GM19395 (cell line): ENCODE measurements around the gene BFAR.
"Not testable (repeated sequence)": the region's sequence is repeated elsewhere in the genome, so short reads cannot be mapped to it uniquely, and the experiment has no call there.

Experiments used
- ATAC-seq: cut with Tn5 transposase; IDR thresholded peaks from one replicate; pipeline ENCODE4 v1.9.1; 2021; ENCODE audit warnings: mild to moderate bottlenecking, moderate library complexity; ENCODE audit not compliant: unreplicated experiment

BFAR gene

GRCh38 chr16:14632693-14633569 is at the start of gene BFAR:
Gene BFAR (plus strand): TSS chr16:14632951. CDS start chr16:14644347, 11,396 bp downstream.
- peak; percentile 76 for ATAC-seq

- no peak for ATAC-seq
Measured at GRCh38 chr16:14585287-14585686, 47.5 kb upstream of the BFAR start.

- no peak for ATAC-seq
Measured at GRCh38 chr16:14586637-14587305, 46.0 kb upstream of the BFAR start.

GRCh38 chr16:14600164-14600563 is 32.6 kb upstream of the BFAR start:
- no peak for ATAC-seq

GRCh38 chr16:14602443-14602963 is 30.2 kb upstream of the BFAR start:
- no peak for ATAC-seq

GRCh38 chr16:14606102-14606501 is 26.6 kb upstream of the BFAR start:
- no peak for ATAC-seq

GRCh38 chr16:14608111-14608566 is 24.6 kb upstream of the BFAR start:
- ATAC-seq: peak; percentile 57

- no peak for ATAC-seq
Measured at GRCh38 chr16:14608604-14609003, 24.1 kb upstream of the BFAR start.

- no peak for ATAC-seq
Measured at GRCh38 chr16:14609716-14610115, 23.0 kb upstream of the BFAR start.

- no peak for ATAC-seq
Measured at GRCh38 chr16:14611660-14612059, 21.1 kb upstream of the BFAR start.

- no peak for ATAC-seq
Measured at GRCh38 chr16:14613991-14614390, 18.8 kb upstream of the BFAR start.

GRCh38 chr16:14616280-14616679 is 16.5 kb upstream of the BFAR start:
- ATAC-seq: no peak

GRCh38 chr16:14618566-14618965 is 14.2 kb upstream of the BFAR start:
- no peak for ATAC-seq

- no peak for ATAC-seq
Measured at GRCh38 chr16:14627078-14627477, 5.7 kb upstream of the BFAR start.

- ATAC-seq: no peak
Measured at GRCh38 chr16:14628806-14629611, 3.7 kb upstream of the BFAR start.

GRCh38 chr16:14629612-14629918 is 3.2 kb upstream of the BFAR start:
- ATAC-seq: peak; percentile 8

GRCh38 chr16:14629919-14630619 is 2.7 kb upstream of the BFAR start, which contains the start of gene PARN:
Gene PARN (minus strand): TSS chr16:14630260. CDS start chr16:14630125, 135 bp downstream.
- ATAC-seq: peak; percentile 44

- ATAC-seq: not testable (repeated sequence)
Measured at GRCh38 chr16:14630620-14631330, 2.0 kb upstream of the BFAR start.

GRCh38 chr16:14634389-14634725 is 1.6 kb downstream of the BFAR start:
- no peak for ATAC-seq
